Ishikawa (cell line): ENCODE measurements around the gene MC1R.

Experiments used
- EP300 ChIP-seq: IDR thresholded peaks from 2 replicates; pipeline ENCODE4 v1.6.1; 2012; ENCODE audit warnings: borderline replicate concordance
- FOXM1 ChIP-seq: IDR thresholded peaks from 2 replicates; pipeline ENCODE4 v1.6.1; 2012; ENCODE audit warnings: low read depth, borderline replicate concordance
- NFIC ChIP-seq: IDR thresholded peaks from 2 replicates; pipeline ENCODE4 v1.6.1; 2012
- RAD21 ChIP-seq: IDR thresholded peaks from 2 replicates; pipeline ENCODE4 v1.6.1; 2012; ENCODE audit warnings: low read depth
- REST ChIP-seq: IDR thresholded peaks from 2 replicates; pipeline ENCODE4 v1.6.1; 2012; ENCODE audit warnings: low read depth, mild to moderate bottlenecking
- TAF1 ChIP-seq: IDR thresholded peaks from 2 replicates; pipeline ENCODE4 v1.6.1; 2012; ENCODE audit warnings: low read depth, mild to moderate bottlenecking
- TEAD4 ChIP-seq: IDR thresholded peaks from 2 replicates; pipeline ENCODE4 v1.6.1; 2012
- USF1 ChIP-seq: IDR thresholded peaks from 2 replicates; pipeline ENCODE4 v1.6.1; 2012
- YY1 ChIP-seq: IDR thresholded peaks from 2 replicates; pipeline ENCODE4 v1.6.1; 2012; ENCODE audit warnings: low read depth
- ZBTB7A ChIP-seq: IDR thresholded peaks from 2 replicates; pipeline ENCODE4 v1.6.1; 2012; ENCODE audit warnings: low read depth

- TF ChIP-seq REST (no peak), FOXM1 (0 out of 2 replicates have a peak, but pooled peaks have one; percentile 10), RAD21 (no peak), YY1 (no peak), NFIC (0 out of 2 replicates have a peak, but pooled peaks have one; percentile 5), EP300 (no peak; the same call in 1 of the 2 replicates), ZBTB7A (peak; percentile 63), USF1 (no peak), TAF1 (peak; percentile 62), TEAD4 (no peak)
Observed at GRCh38 chr16:89873109-89873971, 45.3 kb upstream of the MC1R start, which contains the start of gene TCF25.
